NCI-H1694 (cell line): Measurements from ENCODE around the gene CIB2.

ENCODE experiments used
- DNase-seq: peaks from one replicate; lab custom pipeline; 2025; lab: John Stamatoyannopoulos, UW

Gene CIB2

DNA sequence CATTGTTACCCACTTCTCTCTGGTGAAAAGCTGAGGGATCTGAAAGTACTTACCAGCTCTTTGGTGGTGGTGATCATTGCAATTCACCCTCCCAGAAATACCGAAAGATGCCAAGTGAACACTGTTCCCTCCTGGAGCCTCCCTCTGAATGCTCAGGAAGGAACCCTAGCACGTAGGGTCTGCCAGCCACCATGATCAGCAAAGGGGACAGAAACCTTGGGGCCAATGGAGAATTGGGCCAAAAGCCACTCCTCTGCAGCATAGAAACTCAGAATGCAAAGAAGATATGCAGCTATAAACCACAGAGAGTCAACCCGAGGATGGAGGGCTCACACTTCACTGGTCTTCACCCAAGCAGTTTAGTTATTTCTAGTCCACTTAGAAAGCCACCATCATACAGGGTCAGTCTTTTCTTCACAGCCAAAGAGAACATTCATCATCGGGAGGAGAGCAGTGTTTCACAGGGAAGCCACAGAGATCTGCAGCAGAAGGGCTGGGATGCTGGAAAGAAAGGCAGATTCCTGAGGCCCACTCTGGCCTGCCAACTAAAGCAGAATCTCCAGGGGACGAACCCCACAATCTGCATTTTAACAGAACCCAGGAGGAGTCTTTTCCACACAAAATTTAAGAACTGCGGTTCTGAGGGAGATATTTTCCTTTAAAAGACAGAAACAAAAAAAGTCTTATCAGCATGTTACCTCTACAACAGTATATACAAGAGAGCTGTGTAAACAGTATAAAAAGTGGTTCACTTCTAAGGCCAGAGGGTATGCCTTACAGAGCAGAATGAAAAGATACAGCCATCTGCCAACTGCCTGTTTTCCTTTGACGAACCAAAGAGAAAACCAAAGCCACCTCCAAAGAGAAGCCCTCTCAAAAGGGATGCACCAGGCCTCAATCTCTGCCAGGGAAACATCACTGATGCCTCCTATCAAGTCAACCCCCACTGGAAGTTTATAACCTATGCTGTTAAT, 65.0 kb downstream of the CIB2 start:
- no peak for DNase-seq

DNA sequence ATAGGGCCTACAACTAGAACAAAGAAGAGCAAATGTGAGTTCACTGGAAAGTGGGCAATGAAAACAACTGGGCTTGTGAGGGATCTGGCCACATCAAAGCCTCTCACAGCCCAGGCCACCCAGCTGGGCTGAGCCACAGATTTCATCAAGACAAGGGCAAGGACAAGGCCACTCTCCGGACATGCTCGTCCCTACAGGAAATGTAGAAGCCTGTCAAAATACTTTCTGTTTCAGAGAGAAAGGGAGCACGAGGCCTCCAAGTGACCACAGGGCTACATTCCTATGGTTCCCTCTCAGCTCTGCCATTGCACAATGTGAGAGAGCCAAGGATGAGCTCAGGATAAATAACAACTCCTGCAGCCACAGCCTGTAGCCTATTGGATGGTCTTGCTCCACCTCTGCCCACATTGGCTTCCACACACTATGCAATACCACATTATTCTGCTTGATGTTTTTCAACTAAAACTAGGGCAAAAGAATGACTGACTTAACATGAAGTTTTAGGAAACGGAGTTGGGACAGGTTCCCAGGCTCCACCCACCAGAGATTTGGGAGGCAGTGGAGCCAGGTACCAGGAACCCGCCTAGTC, 65.9 kb downstream of the CIB2 start:
- DNase-seq, result no peak

DNA sequence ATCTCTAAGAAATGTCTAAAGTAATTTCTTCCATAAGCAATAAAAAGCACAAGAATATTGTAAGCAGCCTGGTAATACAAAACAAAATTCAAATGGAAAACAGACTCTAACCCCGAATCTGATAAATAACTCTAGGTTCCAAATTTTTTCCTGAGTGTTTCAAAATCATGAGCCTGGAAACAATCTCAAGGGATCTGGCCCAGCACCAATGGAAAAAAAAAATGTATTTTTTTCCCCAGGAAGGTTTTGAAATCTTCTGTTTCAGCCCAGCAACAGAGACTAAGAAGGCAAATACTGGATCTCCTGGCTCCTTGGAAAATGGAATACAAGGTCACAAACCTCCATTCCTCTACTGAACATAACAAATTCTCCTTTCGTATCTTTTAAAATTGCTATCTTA, 66.7 kb downstream of the CIB2 start:
- no peak for DNase-seq

GRCh38 chr15:78063970-78064385, 67.3 kb downstream of the CIB2 start:
- no peak for DNase-seq

GRCh38 chr15:78063217-78063616, 68.0 kb downstream of the CIB2 start:
- DNase-seq, result no peak

DNA sequence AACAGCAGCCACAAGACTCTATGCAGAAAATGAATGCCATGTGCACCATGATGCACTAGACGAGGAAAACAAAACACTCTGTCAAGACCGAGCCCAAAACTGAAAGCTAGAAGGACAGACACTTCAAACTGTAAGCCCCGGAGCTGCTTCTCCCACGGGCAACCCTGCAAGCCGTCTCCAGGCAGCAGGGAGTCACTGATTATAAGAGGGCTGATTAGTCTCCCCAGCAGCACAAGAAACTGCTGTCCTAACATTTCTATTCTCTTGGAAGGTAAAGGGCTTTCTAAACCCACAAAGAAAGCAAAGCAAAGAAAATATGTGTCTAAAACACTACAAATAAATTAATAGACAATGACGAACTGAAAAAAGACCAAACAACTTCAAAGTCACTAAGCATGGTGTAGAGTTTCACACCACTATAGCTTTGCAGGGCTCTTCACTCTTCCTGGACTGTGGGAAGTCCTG, 69.2 kb downstream of the CIB2 start:
- no peak for DNase-seq

GRCh38 chr15:78060232-78060631, 71.0 kb downstream of the CIB2 start:
- DNase-seq, result no peak

- DNase-seq, result peak; percentile 81
Observed at GRCh38 chr15:78059110-78059839, 72.0 kb downstream of the CIB2 start.

GRCh38 chr15:78058401-78058935, 72.8 kb downstream of the CIB2 start:
- DNase-seq, result no peak

GRCh38 chr15:78057803-78058202, 73.4 kb downstream of the CIB2 start:
- no peak for DNase-seq

DNA sequence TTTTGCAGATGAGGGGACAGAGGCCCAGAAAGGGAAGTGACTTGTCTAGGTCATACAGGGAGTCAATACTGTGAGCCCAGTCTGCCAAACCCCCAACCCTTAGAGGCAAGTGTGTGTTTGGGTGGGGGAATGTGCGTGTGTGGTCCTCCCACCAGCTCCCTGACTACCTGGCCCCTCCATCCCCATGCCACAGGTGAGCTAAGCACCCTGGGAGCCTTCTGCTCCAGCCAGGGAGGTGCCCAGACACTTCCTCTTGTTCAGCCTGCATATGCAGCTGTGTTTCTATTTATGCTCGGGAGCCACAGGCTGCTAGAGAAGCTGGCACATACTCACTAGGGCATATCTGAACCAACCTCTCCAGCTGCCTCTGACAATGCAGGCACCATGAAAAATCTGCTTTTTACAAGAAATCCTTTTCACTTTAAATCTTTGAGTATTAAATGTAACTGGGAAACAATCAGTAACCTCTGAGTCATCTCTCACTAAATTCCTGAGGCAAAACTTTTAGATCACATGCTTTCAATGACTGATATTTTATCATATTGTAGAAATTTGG, 74.5 kb downstream of the CIB2 start:
- peak; percentile 33 for DNase-seq

GRCh38 chr15:78055919-78056713, 75.1 kb downstream of the CIB2 start:
- DNase-seq, result no peak

- DNase-seq, result no peak
Observed at GRCh38 chr15:78054966-78055365, 76.3 kb downstream of the CIB2 start.
